B cell (primary cell): ENCODE data around the gene S1PR3.

Source experiments
- EZH2 ChIP-seq: IDR thresholded peaks from 2 replicates; pipeline ENCODE4 v1.6.1; 2012; ENCODE audit warnings: borderline replicate concordance, low read depth, mild to moderate bottlenecking, moderate library complexity, low read length; ENCODE audit not compliant: insufficient read depth, poor library complexity, severe bottlenecking
- TF ChIP-seq, protein P1 (sequence below): fragments of 200-600 bp; IDR thresholded peaks from one replicate; pipeline ENCODE4 v1.8.0; 2022; ENCODE audit warnings: antibody characterized with exemption, mild to moderate bottlenecking

- TF ChIP-seq, protein P1, sequence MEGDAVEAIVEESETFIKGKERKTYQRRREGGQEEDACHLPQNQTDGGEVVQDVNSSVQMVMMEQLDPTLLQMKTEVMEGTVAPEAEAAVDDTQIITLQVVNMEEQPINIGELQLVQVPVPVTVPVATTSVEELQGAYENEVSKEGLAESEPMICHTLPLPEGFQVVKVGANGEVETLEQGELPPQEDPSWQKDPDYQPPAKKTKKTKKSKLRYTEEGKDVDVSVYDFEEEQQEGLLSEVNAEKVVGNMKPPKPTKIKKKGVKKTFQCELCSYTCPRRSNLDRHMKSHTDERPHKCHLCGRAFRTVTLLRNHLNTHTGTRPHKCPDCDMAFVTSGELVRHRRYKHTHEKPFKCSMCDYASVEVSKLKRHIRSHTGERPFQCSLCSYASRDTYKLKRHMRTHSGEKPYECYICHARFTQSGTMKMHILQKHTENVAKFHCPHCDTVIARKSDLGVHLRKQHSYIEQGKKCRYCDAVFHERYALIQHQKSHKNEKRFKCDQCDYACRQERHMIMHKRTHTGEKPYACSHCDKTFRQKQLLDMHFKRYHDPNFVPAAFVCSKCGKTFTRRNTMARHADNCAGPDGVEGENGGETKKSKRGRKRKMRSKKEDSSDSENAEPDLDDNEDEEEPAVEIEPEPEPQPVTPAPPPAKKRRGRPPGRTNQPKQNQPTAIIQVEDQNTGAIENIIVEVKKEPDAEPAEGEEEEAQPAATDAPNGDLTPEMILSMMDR, result no peak
- no peak for TF ChIP-seq EZH2
Measured at GRCh38 chr9:88998503-88998902, 7.2 kb downstream of the S1PR3 start.
